GM19023 (cell line): ENCODE measurements around the gene SLAMF1.
"Not testable (repeated sequence)": the region's sequence is repeated elsewhere in the genome, so short reads cannot be mapped to it uniquely, and the experiment has no call there.

Source experiments
- ATAC-seq: cut with Tn5 transposase; IDR thresholded peaks from one replicate; pipeline ENCODE4 v1.9.1; 2021; ENCODE audit warnings: mild to moderate bottlenecking, moderate library complexity; ENCODE audit not compliant: unreplicated experiment

The SLAMF1 gene

GRCh38 chr1:160607011-160607671, 39.7 kb downstream of the SLAMF1 start:
- peak; percentile 54 for ATAC-seq

GRCh38 chr1:160606611-160607010, 40.2 kb downstream of the SLAMF1 start:
- no peak for ATAC-seq

GRCh38 chr1:160605792-160606479, 40.9 kb downstream of the SLAMF1 start:
- ATAC-seq, result peak; percentile 37

- no peak for ATAC-seq
Observed at GRCh38 chr1:160605205-160605604, 41.6 kb downstream of the SLAMF1 start.

GRCh38 chr1:160597705-160598104, 49.1 kb downstream of the SLAMF1 start:
- no peak for ATAC-seq

- no peak for ATAC-seq
Observed at GRCh38 chr1:160597051-160597450, 49.8 kb downstream of the SLAMF1 start.

- ATAC-seq, result no peak
Observed at GRCh38 chr1:160590488-160590887, 56.4 kb downstream of the SLAMF1 start.

GRCh38 chr1:160588468-160588867, 58.4 kb downstream of the SLAMF1 start:
- no peak for ATAC-seq

GRCh38 chr1:160584784-160585183, 62.1 kb downstream of the SLAMF1 start:
- ATAC-seq, result no peak

GRCh38 chr1:160582976-160583375, 63.9 kb downstream of the SLAMF1 start:
- ATAC-seq, result not testable (repeated sequence)

- ATAC-seq, result no peak
Observed at GRCh38 chr1:160581961-160582360, 64.9 kb downstream of the SLAMF1 start.

- ATAC-seq, result no peak
Observed at GRCh38 chr1:160580221-160580812, 66.5 kb downstream of the SLAMF1 start.

GRCh38 chr1:160579216-160579701, 67.6 kb downstream of the SLAMF1 start, which contains the start of gene CD84:
Gene CD84 (minus strand): TSS chr1:160579496. CDS start chr1:160579437, 59 bp downstream.
- ATAC-seq, result no peak

- ATAC-seq, result no peak
Observed at GRCh38 chr1:160578525-160579191, 68.2 kb downstream of the SLAMF1 start.

GRCh38 chr1:160578175-160578524, 68.7 kb downstream of the SLAMF1 start:
- no peak for ATAC-seq

GRCh38 chr1:160577671-160578070, 69.2 kb downstream of the SLAMF1 start:
- ATAC-seq, result no peak

- ATAC-seq, result no peak
Observed at GRCh38 chr1:160576884-160577283, 70.0 kb downstream of the SLAMF1 start.

- ATAC-seq, result no peak
Observed at GRCh38 chr1:160576390-160576789, 70.5 kb downstream of the SLAMF1 start.

GRCh38 chr1:160575112-160575664, 71.7 kb downstream of the SLAMF1 start:
- no peak for ATAC-seq

GRCh38 chr1:160570840-160571239, 76.0 kb downstream of the SLAMF1 start:
- ATAC-seq, result no peak

- no peak for ATAC-seq
Observed at GRCh38 chr1:160569806-160570205, 77.0 kb downstream of the SLAMF1 start.
